GM12878 (cell line): ENCODE results near the gene GRM7. TPM values are rescaled to one million over a fixed set of nuclear protein-coding genes. Genes with fewer than 3 reads are reported as not detected.

Experiments used
- BRCA1 ChIP-seq: IDR thresholded peaks from 2 replicates; pipeline ENCODE4 v1.6.1; 2011; ENCODE audit warnings: low read depth, low read length, improper control_type of control experiment
- FOXK2 ChIP-seq: fragments of 450-650 bp; IDR thresholded peaks from 2 replicates; pipeline ENCODE4 v1.6.1; 2017; ENCODE audit warnings: mild to moderate bottlenecking, moderate library complexity
- MTA2 ChIP-seq: fragments of 450-650 bp; IDR thresholded peaks from 2 replicates; pipeline ENCODE4 v1.6.1; 2016; ENCODE audit warnings: low read depth, mild to moderate bottlenecking, moderate library complexity
- MTA3 ChIP-seq: IDR thresholded peaks from 2 replicates; pipeline ENCODE4 v1.6.1; 2012; ENCODE audit warnings: low read length, inconsistent platforms, borderline replicate concordance
- MYC ChIP-seq: IDR thresholded peaks from 2 replicates; pipeline ENCODE4 v1.6.1; 2011; ENCODE audit warnings: mild to moderate bottlenecking, low read length, moderate library complexity, inconsistent platforms; ENCODE audit not compliant: insufficient read depth, insufficient replicate concordance, insufficient read length, severe bottlenecking
- NFIC ChIP-seq: IDR thresholded peaks from 2 replicates; pipeline ENCODE4 v1.6.1; 2012; ENCODE audit warnings: low read depth, mild to moderate bottlenecking, inconsistent platforms, low read length, moderate library complexity
- NRF1 ChIP-seq: conservative IDR thresholded peaks from 2 replicates; pipeline ENCODE4 v1.6.1; 2011; ENCODE audit warnings: mild to moderate bottlenecking, low read depth, low read length, improper control_type of control experiment
- PML ChIP-seq: IDR thresholded peaks from 2 replicates; pipeline ENCODE4 v1.6.1; 2012; ENCODE audit warnings: low read length, inconsistent platforms
- RAD21 ChIP-seq: IDR thresholded peaks from 2 replicates; pipeline ENCODE4 v1.6.1; 2011; ENCODE audit warnings: mild to moderate bottlenecking, low read depth, low read length, moderate library complexity; ENCODE audit not compliant: insufficient read depth
- RCOR1 ChIP-seq: conservative IDR thresholded peaks from 2 replicates; pipeline ENCODE4 v1.6.1; 2012; ENCODE audit warnings: low read depth, low read length, improper control_type of control experiment
- RELA ChIP-seq: fragments of 450-650 bp; IDR thresholded peaks from 2 replicates; pipeline ENCODE4 v1.8.0; 2014; ENCODE audit warnings: borderline replicate concordance; ENCODE audit not compliant: partially characterized antibody
- SIX5 ChIP-seq: IDR thresholded peaks from 2 replicates; pipeline ENCODE4 v1.6.1; 2011; ENCODE audit warnings: mild to moderate bottlenecking, low read depth, low read length, moderate library complexity; ENCODE audit not compliant: severe bottlenecking
- TBL1XR1 ChIP-seq: IDR thresholded peaks from 2 replicates; pipeline ENCODE4 v1.6.1; 2012; ENCODE audit warnings: low read depth, low read length, improper control_type of control experiment
- polyA plus RNA-seq, 11 experiments: library from polyadenylated mRNA; depleted of rRNA in 4 of 11; unstranded in 6 of 11; stranded (reverse) in 5 of 11; fragments of >200 nt; fragmentation: Nextera tagmentation in 4 of 11; fragmentation: Illumina TruSeq in 1 of 11; extraction: Ambion mirVana in 4 of 11; extraction: Trizol in 1 of 11; gene quantifications; 1 replicate in 1 of 11; 2 replicates in 10 of 11; pipeline versions ENCODE4 v1.2.1 to v1.2.3, GENCODE V29; 2011 to 2016; ENCODE audit warnings: inconsistent platforms in 2 of 11, missing spikeins in 2 of 11, low read depth in 1 of 11
- total RNA-seq, 4 experiments: library from RNA; depleted of rRNA in 3 of 4; stranded (reverse); fragments of >200 nt in 3 of 4; fragmentation: Illumina TruSeq in 1 of 4; extraction: Trizol in 1 of 4; gene quantifications; 2 replicates each; pipeline versions ENCODE4 v1.2.1 to v1.2.3, GENCODE V29; 2013 to 2021
- TF ChIP-seq, protein P1 (sequence below): IDR thresholded peaks from 2 replicates; pipeline ENCODE4 v1.6.1; 2012; ENCODE audit warnings: low read length, inconsistent platforms
- TF ChIP-seq, protein P2 (sequence below): IDR thresholded peaks from 2 replicates; pipeline ENCODE4 v1.6.1; 2012; ENCODE audit warnings: improper control_type of control experiment, low read depth, low read length; ENCODE audit not compliant: insufficient replicate concordance
- TF ChIP-seq, protein P3 (sequence below): fragments of 450-650 bp; IDR thresholded peaks from 2 replicates; pipeline ENCODE4 v1.6.1; 2017; ENCODE audit warnings: mild to moderate bottlenecking, low read depth, inconsistent platforms; ENCODE audit not compliant: poor library complexity, severe bottlenecking
- TF ChIP-seq, protein P4 (sequence below): fragments of 450-650 bp; IDR thresholded peaks from 2 replicates; pipeline ENCODE4 v1.6.1; 2017; ENCODE audit warnings: low read depth, mild to moderate bottlenecking, moderate library complexity
- TF ChIP-seq, protein P5 (sequence below), 3 experiments: IDR thresholded peaks in 2 of 3; conservative IDR thresholded peaks in 1 of 3; 2 replicates each; pipeline ENCODE4 v1.5.1; 2011; ENCODE audit warnings: low read depth in 3 of 3, low read length in 3 of 3, mild to moderate bottlenecking in 3 of 3, control low read depth in 2 of 3, moderate library complexity in 2 of 3, inconsistent platforms in 1 of 3, mixed read lengths in 1 of 3; ENCODE audit not compliant: control insufficient read depth in 2 of 3, insufficient read depth in 1 of 3; ENCODE audit errors: extremely low read depth in 1 of 3

Gene GRM7
- total and polyA plus RNA-seq, 10 of the 15 experiments (the other 5 are each of a cell fraction or from before 2014, with no cell fraction given), result not detected

DNA sequence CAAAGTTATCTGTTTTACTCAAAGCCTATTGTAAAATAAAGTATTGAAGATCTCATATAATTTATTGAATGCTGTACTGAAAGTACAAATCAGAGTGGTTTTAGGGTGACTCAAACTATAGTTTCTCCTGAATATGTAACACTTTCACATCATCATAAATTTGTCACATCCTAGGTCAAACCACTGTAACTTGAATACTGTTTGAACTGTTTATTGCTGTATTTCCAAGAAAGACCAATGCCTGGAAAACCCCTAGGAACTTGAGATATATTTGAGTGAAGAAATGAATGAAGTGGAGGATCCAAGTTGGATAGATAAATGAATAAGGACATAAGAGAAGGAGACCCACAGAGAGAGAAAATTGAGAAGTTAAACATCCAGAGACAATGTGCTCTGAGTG lies 348.2 kb downstream of the GRM7 start (continued):
- TF ChIP-seq, protein P1, sequence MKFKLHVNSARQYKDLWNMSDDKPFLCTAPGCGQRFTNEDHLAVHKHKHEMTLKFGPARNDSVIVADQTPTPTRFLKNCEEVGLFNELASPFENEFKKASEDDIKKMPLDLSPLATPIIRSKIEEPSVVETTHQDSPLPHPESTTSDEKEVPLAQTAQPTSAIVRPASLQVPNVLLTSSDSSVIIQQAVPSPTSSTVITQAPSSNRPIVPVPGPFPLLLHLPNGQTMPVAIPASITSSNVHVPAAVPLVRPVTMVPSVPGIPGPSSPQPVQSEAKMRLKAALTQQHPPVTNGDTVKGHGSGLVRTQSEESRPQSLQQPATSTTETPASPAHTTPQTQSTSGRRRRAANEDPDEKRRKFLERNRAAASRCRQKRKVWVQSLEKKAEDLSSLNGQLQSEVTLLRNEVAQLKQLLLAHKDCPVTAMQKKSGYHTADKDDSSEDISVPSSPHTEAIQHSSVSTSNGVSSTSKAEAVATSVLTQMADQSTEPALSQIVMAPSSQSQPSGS, result no peak
- TF ChIP-seq, protein P2, sequence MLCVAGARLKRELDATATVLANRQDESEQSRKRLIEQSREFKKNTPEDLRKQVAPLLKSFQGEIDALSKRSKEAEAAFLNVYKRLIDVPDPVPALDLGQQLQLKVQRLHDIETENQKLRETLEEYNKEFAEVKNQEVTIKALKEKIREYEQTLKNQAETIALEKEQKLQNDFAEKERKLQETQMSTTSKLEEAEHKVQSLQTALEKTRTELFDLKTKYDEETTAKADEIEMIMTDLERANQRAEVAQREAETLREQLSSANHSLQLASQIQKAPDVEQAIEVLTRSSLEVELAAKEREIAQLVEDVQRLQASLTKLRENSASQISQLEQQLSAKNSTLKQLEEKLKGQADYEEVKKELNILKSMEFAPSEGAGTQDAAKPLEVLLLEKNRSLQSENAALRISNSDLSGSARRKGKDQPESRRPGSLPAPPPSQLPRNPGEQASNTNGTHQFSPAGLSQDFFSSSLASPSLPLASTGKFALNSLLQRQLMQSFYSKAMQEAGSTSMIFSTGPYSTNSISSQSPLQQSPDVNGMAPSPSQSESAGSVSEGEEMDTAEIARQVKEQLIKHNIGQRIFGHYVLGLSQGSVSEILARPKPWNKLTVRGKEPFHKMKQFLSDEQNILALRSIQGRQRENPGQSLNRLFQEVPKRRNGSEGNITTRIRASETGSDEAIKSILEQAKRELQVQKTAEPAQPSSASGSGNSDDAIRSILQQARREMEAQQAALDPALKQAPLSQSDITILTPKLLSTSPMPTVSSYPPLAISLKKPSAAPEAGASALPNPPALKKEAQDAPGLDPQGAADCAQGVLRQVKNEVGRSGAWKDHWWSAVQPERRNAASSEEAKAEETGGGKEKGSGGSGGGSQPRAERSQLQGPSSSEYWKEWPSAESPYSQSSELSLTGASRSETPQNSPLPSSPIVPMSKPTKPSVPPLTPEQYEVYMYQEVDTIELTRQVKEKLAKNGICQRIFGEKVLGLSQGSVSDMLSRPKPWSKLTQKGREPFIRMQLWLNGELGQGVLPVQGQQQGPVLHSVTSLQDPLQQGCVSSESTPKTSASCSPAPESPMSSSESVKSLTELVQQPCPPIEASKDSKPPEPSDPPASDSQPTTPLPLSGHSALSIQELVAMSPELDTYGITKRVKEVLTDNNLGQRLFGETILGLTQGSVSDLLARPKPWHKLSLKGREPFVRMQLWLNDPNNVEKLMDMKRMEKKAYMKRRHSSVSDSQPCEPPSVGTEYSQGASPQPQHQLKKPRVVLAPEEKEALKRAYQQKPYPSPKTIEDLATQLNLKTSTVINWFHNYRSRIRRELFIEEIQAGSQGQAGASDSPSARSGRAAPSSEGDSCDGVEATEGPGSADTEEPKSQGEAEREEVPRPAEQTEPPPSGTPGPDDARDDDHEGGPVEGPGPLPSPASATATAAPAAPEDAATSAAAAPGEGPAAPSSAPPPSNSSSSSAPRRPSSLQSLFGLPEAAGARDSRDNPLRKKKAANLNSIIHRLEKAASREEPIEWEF, result no peak
- no peak for TF ChIP-seq PML
- TF ChIP-seq MTA3, result no peak
- TF ChIP-seq NRF1, result no peak
- TF ChIP-seq, protein P3, sequence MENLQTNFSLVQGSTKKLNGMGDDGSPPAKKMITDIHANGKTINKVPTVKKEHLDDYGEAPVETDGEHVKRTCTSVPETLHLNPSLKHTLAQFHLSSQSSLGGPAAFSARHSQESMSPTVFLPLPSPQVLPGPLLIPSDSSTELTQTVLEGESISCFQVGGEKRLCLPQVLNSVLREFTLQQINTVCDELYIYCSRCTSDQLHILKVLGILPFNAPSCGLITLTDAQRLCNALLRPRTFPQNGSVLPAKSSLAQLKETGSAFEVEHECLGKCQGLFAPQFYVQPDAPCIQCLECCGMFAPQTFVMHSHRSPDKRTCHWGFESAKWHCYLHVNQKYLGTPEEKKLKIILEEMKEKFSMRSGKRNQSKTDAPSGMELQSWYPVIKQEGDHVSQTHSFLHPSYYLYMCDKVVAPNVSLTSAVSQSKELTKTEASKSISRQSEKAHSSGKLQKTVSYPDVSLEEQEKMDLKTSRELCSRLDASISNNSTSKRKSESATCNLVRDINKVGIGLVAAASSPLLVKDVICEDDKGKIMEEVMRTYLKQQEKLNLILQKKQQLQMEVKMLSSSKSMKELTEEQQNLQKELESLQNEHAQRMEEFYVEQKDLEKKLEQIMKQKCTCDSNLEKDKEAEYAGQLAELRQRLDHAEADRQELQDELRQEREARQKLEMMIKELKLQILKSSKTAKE, result no peak
- TF ChIP-seq, protein P4, sequence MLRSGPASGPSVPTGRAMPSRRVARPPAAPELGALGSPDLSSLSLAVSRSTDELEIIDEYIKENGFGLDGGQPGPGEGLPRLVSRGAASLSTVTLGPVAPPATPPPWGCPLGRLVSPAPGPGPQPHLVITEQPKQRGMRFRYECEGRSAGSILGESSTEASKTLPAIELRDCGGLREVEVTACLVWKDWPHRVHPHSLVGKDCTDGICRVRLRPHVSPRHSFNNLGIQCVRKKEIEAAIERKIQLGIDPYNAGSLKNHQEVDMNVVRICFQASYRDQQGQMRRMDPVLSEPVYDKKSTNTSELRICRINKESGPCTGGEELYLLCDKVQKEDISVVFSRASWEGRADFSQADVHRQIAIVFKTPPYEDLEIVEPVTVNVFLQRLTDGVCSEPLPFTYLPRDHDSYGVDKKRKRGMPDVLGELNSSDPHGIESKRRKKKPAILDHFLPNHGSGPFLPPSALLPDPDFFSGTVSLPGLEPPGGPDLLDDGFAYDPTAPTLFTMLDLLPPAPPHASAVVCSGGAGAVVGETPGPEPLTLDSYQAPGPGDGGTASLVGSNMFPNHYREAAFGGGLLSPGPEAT, result peak; percentile 32; the same call in 1 of the 2 replicates
- TF ChIP-seq BRCA1, result no peak
- TF ChIP-seq, protein P5, sequence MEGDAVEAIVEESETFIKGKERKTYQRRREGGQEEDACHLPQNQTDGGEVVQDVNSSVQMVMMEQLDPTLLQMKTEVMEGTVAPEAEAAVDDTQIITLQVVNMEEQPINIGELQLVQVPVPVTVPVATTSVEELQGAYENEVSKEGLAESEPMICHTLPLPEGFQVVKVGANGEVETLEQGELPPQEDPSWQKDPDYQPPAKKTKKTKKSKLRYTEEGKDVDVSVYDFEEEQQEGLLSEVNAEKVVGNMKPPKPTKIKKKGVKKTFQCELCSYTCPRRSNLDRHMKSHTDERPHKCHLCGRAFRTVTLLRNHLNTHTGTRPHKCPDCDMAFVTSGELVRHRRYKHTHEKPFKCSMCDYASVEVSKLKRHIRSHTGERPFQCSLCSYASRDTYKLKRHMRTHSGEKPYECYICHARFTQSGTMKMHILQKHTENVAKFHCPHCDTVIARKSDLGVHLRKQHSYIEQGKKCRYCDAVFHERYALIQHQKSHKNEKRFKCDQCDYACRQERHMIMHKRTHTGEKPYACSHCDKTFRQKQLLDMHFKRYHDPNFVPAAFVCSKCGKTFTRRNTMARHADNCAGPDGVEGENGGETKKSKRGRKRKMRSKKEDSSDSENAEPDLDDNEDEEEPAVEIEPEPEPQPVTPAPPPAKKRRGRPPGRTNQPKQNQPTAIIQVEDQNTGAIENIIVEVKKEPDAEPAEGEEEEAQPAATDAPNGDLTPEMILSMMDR (IDR thresholded peaks at IDR 0.05 in 2 of 3, conservative IDR thresholded peaks at IDR 0.05 in 1 of 3; ENCODE audit: control insufficient read depth in 2 of 3, extremely low read depth in 1 of 3, insufficient read depth in 1 of 3, low read depth in 3 of 3, low read length in 3 of 3), result no peak
- no peak for TF ChIP-seq MYC
- TF ChIP-seq RCOR1, result no peak
- no peak for TF ChIP-seq RAD21
- no peak for TF ChIP-seq TBL1XR1
- no peak for TF ChIP-seq FOXK2
- TF ChIP-seq NFIC, result peak; percentile 45; the same call in 1 of the 2 replicates
- TF ChIP-seq RELA, result no peak
- no peak for TF ChIP-seq SIX5
- TF ChIP-seq MTA2, result peak; percentile 44; the same call in 1 of the 2 replicates
